ENCODE results near the gene C1QL4. TPM values are rescaled to one million over a fixed set of nuclear protein-coding genes. Genes with fewer than 3 reads are reported as not detected.

C1QL4 gene
- 0.06 TPM in 1 of 2 replicates, not detected in the other for total RNA-seq

DNA sequence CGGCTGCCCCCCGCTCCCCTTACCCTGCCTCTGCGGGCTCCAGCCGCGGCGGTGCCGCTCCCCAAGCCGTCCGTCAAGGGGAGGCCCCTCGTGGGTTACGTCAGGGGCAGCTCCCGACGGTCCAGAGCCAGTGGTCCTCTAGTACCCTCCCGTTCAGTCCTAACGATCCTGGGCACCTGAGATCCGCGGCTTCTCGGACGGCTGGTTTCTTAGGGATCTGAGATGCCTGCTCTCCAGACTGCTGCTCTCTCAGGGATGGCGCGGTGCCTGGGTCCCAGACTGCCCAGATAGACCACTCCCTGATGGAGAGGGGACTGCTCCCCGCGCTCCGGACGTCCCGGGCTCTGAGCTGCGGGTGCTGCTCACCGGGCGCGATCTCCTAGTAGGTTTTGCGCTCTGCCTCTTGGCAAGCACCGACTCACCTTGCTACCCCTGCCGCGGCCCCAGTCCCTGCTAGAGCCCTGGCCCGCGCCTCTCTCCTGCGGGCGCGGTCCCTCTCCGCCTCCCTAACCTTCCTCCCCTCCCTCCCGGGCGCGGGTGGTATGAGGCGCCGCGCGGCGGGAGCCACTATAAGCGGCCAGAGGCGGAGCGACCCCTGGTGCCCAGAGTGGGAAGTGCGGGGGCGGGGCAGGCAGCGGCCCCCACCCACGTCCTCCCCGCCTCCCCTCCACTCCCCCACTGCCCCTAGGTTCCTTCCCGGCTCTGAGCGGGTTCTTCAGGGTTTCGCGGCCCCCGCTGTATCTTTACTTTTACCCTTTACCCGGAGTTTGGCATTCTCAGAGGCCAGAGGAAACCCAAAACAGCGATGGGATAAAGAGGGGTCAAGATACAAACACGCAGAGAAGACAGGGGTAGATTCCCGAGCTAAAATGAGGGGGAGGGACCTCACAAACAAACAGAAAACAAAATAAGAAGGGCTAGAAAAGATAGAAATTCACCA is at the start of gene C1QL4:
TSS of gene C1QL4 (minus strand) at position 544 of the 940 bp plus-strand sequence. CDS start 711 bp downstream, outside the sequence.

GRCh38 chr12:49367381-49368239 is 30.6 kb upstream of the C1QL4 start, which contains the start of gene SPATS2:
TSS of gene SPATS2 (plus strand) at chr12:49367462. CDS start at chr12:49461013, 93,551 bp downstream.

DNA sequence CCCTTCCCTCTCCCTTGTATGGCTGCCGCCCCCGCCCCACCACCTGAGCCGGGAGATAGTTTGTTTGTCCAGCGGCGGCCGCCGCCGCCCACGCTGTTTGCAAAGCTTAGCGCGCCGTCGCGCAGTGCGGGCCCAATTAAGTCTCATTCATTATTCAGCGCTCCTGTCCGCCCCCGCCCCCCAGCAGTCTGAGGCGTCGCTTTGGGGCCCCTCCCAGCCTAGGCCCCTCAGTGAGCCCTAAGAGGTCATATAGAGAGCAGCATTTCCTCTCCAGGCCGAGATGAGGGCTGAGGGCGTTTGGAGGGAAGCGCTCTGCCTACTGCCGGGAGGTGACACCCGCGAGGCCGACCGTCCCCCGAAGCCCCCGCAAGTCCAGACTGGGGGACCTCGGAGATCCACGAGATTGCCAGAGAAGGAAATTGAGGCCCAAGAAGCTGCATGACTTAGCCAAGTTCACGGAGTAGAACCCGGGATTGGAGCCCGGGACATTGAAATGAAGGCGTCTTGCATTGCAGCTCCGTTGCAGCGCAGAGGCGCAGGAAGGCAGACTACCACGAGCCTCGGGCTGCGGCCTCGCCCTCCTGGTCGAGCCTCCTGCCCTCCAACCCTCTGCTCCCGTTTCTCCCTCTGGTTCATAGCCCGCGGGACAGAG is 9.8 kb upstream of the C1QL4 start, which contains the start of gene DNAJC22:
TSS of gene DNAJC22 (plus strand) at position 230 of the 652 bp plus-strand sequence. CDS start 1,985 bp downstream, outside the sequence.

DNA sequence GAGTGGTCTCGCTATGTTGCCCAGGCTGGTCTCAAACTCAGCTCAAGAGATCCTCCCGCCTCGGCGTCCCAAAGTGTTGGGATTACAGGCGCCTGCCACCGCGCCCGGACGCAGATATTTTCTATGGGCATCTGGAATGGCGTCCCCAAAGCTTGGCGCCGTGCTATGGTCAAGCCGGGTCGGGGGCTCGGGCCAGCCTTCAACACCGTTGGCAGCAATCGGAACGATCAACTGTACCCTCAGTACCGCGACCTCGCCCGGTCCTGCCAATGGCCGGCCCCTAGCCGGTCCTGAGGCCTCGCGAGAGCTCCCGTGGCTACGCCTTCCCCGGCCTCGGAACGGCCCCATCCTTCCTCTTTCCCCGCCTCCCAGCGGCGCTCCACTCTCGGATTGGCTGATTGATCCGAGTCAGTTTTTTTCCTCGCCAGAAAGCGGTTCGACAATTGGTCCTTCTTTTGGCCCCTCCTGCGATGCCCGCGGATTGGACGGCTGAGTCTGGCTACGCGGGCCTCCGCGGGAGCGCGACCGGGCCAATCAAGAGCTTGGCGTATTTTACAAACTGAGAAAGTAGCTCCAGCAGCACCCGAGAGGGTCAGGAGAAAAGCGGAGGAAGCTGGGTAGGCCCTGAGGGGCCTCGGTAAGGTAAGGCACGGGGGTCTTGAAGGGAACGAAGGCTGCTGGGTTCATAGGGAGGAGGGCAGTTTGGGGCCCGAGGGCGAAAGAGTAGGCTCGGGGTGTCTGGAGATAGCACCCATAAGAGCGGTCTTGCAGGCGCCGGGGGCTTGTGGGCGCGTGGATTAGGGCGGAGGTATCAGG is 14.1 kb downstream of the C1QL4 start, which contains the start of gene TROAP:
TSS of gene TROAP (plus strand) at position 548 of the 816 bp plus-strand sequence. CDS start 354 bp downstream, outside the sequence.

GRCh38 chr12:49295082-49295936 is 41.7 kb downstream of the C1QL4 start, which contains the start of gene PRPH:
TSS of gene PRPH (plus strand) at chr12:49295147. CDS start at chr12:49295201, 54 bp downstream.

Other genes starting within 250 kb of the C1QL4 start
- gene DHH, start 242.4 kb downstream of the C1QL4 start, total RNA-seq = under 0.01 and 0.06 TPM in 2 replicates
- 33.5 and 34.1 TPM in 2 replicates for gene LMBR1L, start 226.3 kb downstream of the C1QL4 start, total RNA-seq
- 1,878 and 2,204 TPM in 2 replicates for gene TUBA1B, start 205.8 kb downstream of the C1QL4 start, total RNA-seq
- gene TUBA1A, start 148.1 kb downstream of the C1QL4 start, total RNA-seq = 652 and 678 TPM in 2 replicates
- 277 and 325 TPM in 2 replicates for gene TUBA1C, start 72.1 kb downstream of the C1QL4 start, total RNA-seq
- 0.92 and 1.4 TPM in 2 replicates for gene PRPH, start 42.0 kb downstream of the C1QL4 start, total RNA-seq
- 9.5 and 10.6 TPM in 2 replicates for gene TROAP, start 13.9 kb downstream of the C1QL4 start, total RNA-seq
- 4.9 and 5.4 TPM in 2 replicates for gene DNAJC22, start 9.7 kb upstream of the C1QL4 start, total RNA-seq
- gene SPATS2, start 30.3 kb upstream of the C1QL4 start, total RNA-seq = 18.5 and 19.3 TPM in 2 replicates
- under 0.01 and 0.06 TPM in 2 replicates for gene KCNH3, start 201.8 kb upstream of the C1QL4 start, total RNA-seq
- 42.0 and 53.6 TPM in 2 replicates for gene MCRS1, start 231.0 kb upstream of the C1QL4 start, total RNA-seq